ENCODE results near the gene B3GALT6. TPM values are rescaled to one million over a fixed set of nuclear protein-coding genes. Genes with fewer than 3 reads are reported as not detected.

B3GALT6 gene
- total RNA-seq, 1 experiment from 2014 or later, result 8.6 TPM

- Histone ChIP-seq H3K27me3 (ENCODE audit: low read length) (no peaks in the 10 kb centered on the region), H3K4me1 (ENCODE audit: low read length) (no peaks in the 10 kb centered on the region), H3K27ac (ENCODE audit: low read length) (no peak overlapping the region), H3K36me3 (ENCODE audit: insufficient read depth, low read length) (no peaks in the 10 kb centered on the region), H3K4me3 (ENCODE audit: low read length) (no peak overlapping the region), H3K4me2 (ENCODE audit: low read depth, low read length, poor library complexity, severe bottlenecking) (no peak overlapping the region), H3K9ac (ENCODE audit: low read length) (no peak overlapping the region), H3K9me2 (replicated peaks; ENCODE audit: insufficient read depth, low read length) (no peaks in the 10 kb centered on the region), H3K9me3 (ENCODE audit: low read length) (no peaks in the 10 kb centered on the region), H4K20me1 (ENCODE audit: insufficient read depth, low read depth, low read length) (peaks cover 23% of the 10 kb centered on the region; the same call in 1 of the 2 replicates), H3K79me2 (ENCODE audit: low read length) (no peaks in the 10 kb centered on the region), H2AFZ (ENCODE audit: low read length) (no peak overlapping the region)
- no peak for DNase-seq
These were observed 14.2 kb upstream of the B3GALT6 start for GRCh38 chr1:1217621-1218523.

- H3K9ac ChIP-seq (ENCODE audit: low read length), result no peak overlapping the region
- H3K79me2 ChIP-seq (ENCODE audit: low read length), result no peaks in the 10 kb centered on the region
- no peak for DNase-seq
- no peak overlapping the region for H3K4me2 ChIP-seq (ENCODE audit: low read depth, low read length, poor library complexity, severe bottlenecking)
- H3K9me2 ChIP-seq (replicated peaks; ENCODE audit: insufficient read depth, low read length), result no peaks in the 10 kb centered on the region
- peaks cover 23% of the 10 kb centered on the region; the same call in 1 of the 2 replicates for H4K20me1 ChIP-seq (ENCODE audit: insufficient read depth, low read depth, low read length)
- H3K9me3 ChIP-seq (ENCODE audit: low read length), result no peaks in the 10 kb centered on the region
- H3K4me3 ChIP-seq (ENCODE audit: low read length), result no peak overlapping the region
- no peaks in the 10 kb centered on the region for H3K4me1 ChIP-seq (ENCODE audit: low read length)
- no peaks in the 10 kb centered on the region for H3K27me3 ChIP-seq (ENCODE audit: low read length)
- no peak overlapping the region for H2AFZ ChIP-seq (ENCODE audit: low read length)
- no peaks in the 10 kb centered on the region for H3K36me3 ChIP-seq (ENCODE audit: insufficient read depth, low read length)
- no peak overlapping the region for H3K27ac ChIP-seq (ENCODE audit: low read length)
These were observed 13.4 kb upstream of the B3GALT6 start for GRCh38 chr1:1218524-1219200.

GRCh38 chr1:1219341-1219740 is 12.7 kb upstream of the B3GALT6 start:
- H3K27me3 ChIP-seq (ENCODE audit: low read length), result no peaks in the 10 kb centered on the region
- no peaks in the 10 kb centered on the region for H3K9me2 ChIP-seq (replicated peaks; ENCODE audit: insufficient read depth, low read length)
- H3K79me2 ChIP-seq (ENCODE audit: low read length), result no peaks in the 10 kb centered on the region
- H3K4me2 ChIP-seq (ENCODE audit: low read depth, low read length, poor library complexity, severe bottlenecking), result no peak overlapping the region
- H2AFZ ChIP-seq (ENCODE audit: low read length), result no peak overlapping the region
- H3K36me3 ChIP-seq (ENCODE audit: insufficient read depth, low read length), result no peaks in the 10 kb centered on the region
- no peaks in the 10 kb centered on the region for H3K4me1 ChIP-seq (ENCODE audit: low read length)
- H3K27ac ChIP-seq (ENCODE audit: low read length), result no peak overlapping the region
- H3K4me3 ChIP-seq (ENCODE audit: low read length), result no peak overlapping the region
- H4K20me1 ChIP-seq (ENCODE audit: insufficient read depth, low read depth, low read length), result peaks cover 23% of the 10 kb centered on the region; the same call in 1 of the 2 replicates
- no peaks in the 10 kb centered on the region for H3K9me3 ChIP-seq (ENCODE audit: low read length)
- H3K9ac ChIP-seq (ENCODE audit: low read length), result no peak overlapping the region
- no peak for DNase-seq

GRCh38 chr1:1220197-1220596 is 11.8 kb upstream of the B3GALT6 start:
- no peaks in the 10 kb centered on the region for H3K4me1 ChIP-seq (ENCODE audit: low read length)
- H3K9ac ChIP-seq (ENCODE audit: low read length), result no peak overlapping the region
- H3K27ac ChIP-seq (ENCODE audit: low read length), result no peak overlapping the region
- H3K27me3 ChIP-seq (ENCODE audit: low read length), result no peaks in the 10 kb centered on the region
- no peaks in the 10 kb centered on the region for H3K79me2 ChIP-seq (ENCODE audit: low read length)
- no peak overlapping the region for H3K4me2 ChIP-seq (ENCODE audit: low read depth, low read length, poor library complexity, severe bottlenecking)
- peaks cover 20% of the 10 kb centered on the region; the same call in 1 of the 2 replicates for H4K20me1 ChIP-seq (ENCODE audit: insufficient read depth, low read depth, low read length)
- no peaks in the 10 kb centered on the region for H3K36me3 ChIP-seq (ENCODE audit: insufficient read depth, low read length)
- no peak overlapping the region for H2AFZ ChIP-seq (ENCODE audit: low read length)
- no peaks in the 10 kb centered on the region for H3K9me3 ChIP-seq (ENCODE audit: low read length)
- no peak for DNase-seq
- no peaks in the 10 kb centered on the region for H3K9me2 ChIP-seq (replicated peaks; ENCODE audit: insufficient read depth, low read length)
- no peak overlapping the region for H3K4me3 ChIP-seq (ENCODE audit: low read length)

- Histone ChIP-seq H3K36me3 (ENCODE audit: insufficient read depth, low read length) (no peaks in the 10 kb centered on the region), H3K9me2 (replicated peaks; ENCODE audit: insufficient read depth, low read length) (no peaks in the 10 kb centered on the region), H3K27me3 (ENCODE audit: low read length) (no peaks in the 10 kb centered on the region), H2AFZ (ENCODE audit: low read length) (no peak overlapping the region), H3K4me1 (ENCODE audit: low read length) (no peaks in the 10 kb centered on the region), H3K79me2 (ENCODE audit: low read length) (peaks cover 5% of the 10 kb centered on the region; the same call in 1 of the 2 replicates), H3K27ac (ENCODE audit: low read length) (no peak overlapping the region), H3K9ac (ENCODE audit: low read length) (no peak overlapping the region), H3K4me3 (ENCODE audit: low read length) (no peak overlapping the region), H3K9me3 (ENCODE audit: low read length) (no peaks in the 10 kb centered on the region), H3K4me2 (ENCODE audit: low read depth, low read length, poor library complexity, severe bottlenecking) (no peak overlapping the region), H4K20me1 (ENCODE audit: insufficient read depth, low read depth, low read length) (0 out of 2 replicates have a peak, but pooled peaks cover 10% of the 10 kb centered on the region)
- no peak for DNase-seq
These were observed 10.0 kb upstream of the B3GALT6 start for GRCh38 chr1:1221887-1222574.

GRCh38 chr1:1222575-1223225 is 9.3 kb upstream of the B3GALT6 start:
- H3K4me2 ChIP-seq (ENCODE audit: low read depth, low read length, poor library complexity, severe bottlenecking), result no peak overlapping the region
- no peaks in the 10 kb centered on the region for H3K27me3 ChIP-seq (ENCODE audit: low read length)
- no peak overlapping the region for H2AFZ ChIP-seq (ENCODE audit: low read length)
- H3K36me3 ChIP-seq (ENCODE audit: insufficient read depth, low read length), result no peaks in the 10 kb centered on the region
- no peak overlapping the region for H3K4me3 ChIP-seq (ENCODE audit: low read length)
- DNase-seq, result no peak
- H3K4me1 ChIP-seq (ENCODE audit: low read length), result no peaks in the 10 kb centered on the region
- H4K20me1 ChIP-seq (ENCODE audit: insufficient read depth, low read depth, low read length), result 0 out of 2 replicates have a peak, but pooled peaks cover 10% of the 10 kb centered on the region
- H3K9ac ChIP-seq (ENCODE audit: low read length), result no peak overlapping the region
- H3K9me2 ChIP-seq (replicated peaks; ENCODE audit: insufficient read depth, low read length), result no peaks in the 10 kb centered on the region
- H3K9me3 ChIP-seq (ENCODE audit: low read length), result no peaks in the 10 kb centered on the region
- H3K27ac ChIP-seq (ENCODE audit: low read length), result no peak overlapping the region
- peaks cover 8% of the 10 kb centered on the region; the same call in 1 of the 2 replicates for H3K79me2 ChIP-seq (ENCODE audit: low read length)

GRCh38 chr1:1223321-1223720 is 8.7 kb upstream of the B3GALT6 start:
- H3K9ac ChIP-seq (ENCODE audit: low read length), result no peak overlapping the region
- peaks cover 12% of the 10 kb centered on the region for H3K79me2 ChIP-seq (ENCODE audit: low read length)
- no peaks in the 10 kb centered on the region for H3K27me3 ChIP-seq (ENCODE audit: low read length)
- H3K4me1 ChIP-seq (ENCODE audit: low read length), result no peaks in the 10 kb centered on the region
- H3K9me3 ChIP-seq (ENCODE audit: low read length), result no peaks in the 10 kb centered on the region
- H3K27ac ChIP-seq (ENCODE audit: low read length), result no peak overlapping the region
- no peaks in the 10 kb centered on the region for H3K9me2 ChIP-seq (replicated peaks; ENCODE audit: insufficient read depth, low read length)
- no peak overlapping the region for H2AFZ ChIP-seq (ENCODE audit: low read length)
- 0 out of 2 replicates have a peak, but pooled peaks cover under 1% of the 10 kb centered on the region for H3K36me3 ChIP-seq (ENCODE audit: insufficient read depth, low read length)
- 0 out of 2 replicates have a peak, but pooled peaks cover 10% of the 10 kb centered on the region for H4K20me1 ChIP-seq (ENCODE audit: insufficient read depth, low read depth, low read length)
- H3K4me3 ChIP-seq (ENCODE audit: low read length), result no peak overlapping the region
- no peak for DNase-seq
- H3K4me2 ChIP-seq (ENCODE audit: low read depth, low read length, poor library complexity, severe bottlenecking), result no peak overlapping the region
